K562 (cell line): Measurements from ENCODE around the gene CXCR5. TPM values are rescaled to one million over a fixed set of nuclear protein-coding genes. Genes with fewer than 3 reads are reported as not detected.

ENCODE experiments used
- BCL6 ChIP-seq: fragments of 250-450 bp; sonication (Bioruptor Pico); IDR thresholded peaks from 2 replicates; pipeline ENCODE4 v1.4.0; 2020
- HDAC1 ChIP-seq, 2 experiments: fragments of 450-650 bp; IDR thresholded peaks; 2 replicates each; pipeline ENCODE4 v1.6.1; 2016 to 2017; ENCODE audit warnings: inconsistent platforms in 1 of 2, mild to moderate bottlenecking in 1 of 2, moderate library complexity in 1 of 2
- MYC ChIP-seq, 2 experiments: fragments of 250-450 bp in 1 of 2; sonication (Bioruptor Pico) in 1 of 2; IDR thresholded peaks; 2 replicates each; pipeline versions ENCODE4 v1.5.1 to v1.6.1; 2012 to 2021; ENCODE audit warnings: low read depth in 2 of 2, borderline replicate concordance in 1 of 2, improper control_type of control experiment in 1 of 2, low read length in 1 of 2, mild to moderate bottlenecking in 1 of 2, moderate library complexity in 1 of 2
- NCOA6 ChIP-seq: fragments of 450-650 bp; IDR thresholded peaks from 2 replicates; pipeline ENCODE4 v1.6.1; 2017; ENCODE audit warnings: mild to moderate bottlenecking
- NR2C2 ChIP-seq, 2 experiments: fragments of 200-800 bp in 1 of 2; sonication (Bioruptor generic) in 1 of 2; sonication (generic) in 1 of 2; formaldehyde crosslinking in 1 of 2; IDR thresholded peaks; 2 replicates each; pipeline versions ENCODE4 v1.6.1 to v1.8.0; 2016 to 2022; ENCODE audit warnings: mild to moderate bottlenecking in 1 of 2, missing compliant biosample characterization in 1 of 2, missing genetic modification characterization in 1 of 2, missing genetic modification reagents in 1 of 2
- POLR2A ChIP-seq: fragments of 450-650 bp; conservative IDR thresholded peaks from 2 replicates; pipeline ENCODE4 v1.6.1; 2016
- PTBP1 ChIP-seq: fragments of 200-400 bp; formaldehyde crosslinking; IDR thresholded peaks from 2 replicates; pipeline ENCODE4 v1.6.1; 2017; ENCODE audit warnings: low read depth, low read length
- RCOR1 ChIP-seq, 2 experiments: IDR thresholded peaks; 2 replicates each; pipeline ENCODE4 v1.6.1; 2012; ENCODE audit warnings: low read depth in 2 of 2, low read length in 2 of 2, borderline replicate concordance in 1 of 2, improper control_type of control experiment in 1 of 2
- RFX1 ChIP-seq: fragments of 450-650 bp; IDR thresholded peaks from 2 replicates; pipeline ENCODE4 v1.6.1; 2016; ENCODE audit warnings: mild to moderate bottlenecking, moderate library complexity
- SMARCA4 ChIP-seq: fragments of 450-650 bp; IDR thresholded peaks from 2 replicates; pipeline ENCODE4 v1.6.1; 2016
- SNAPC5 ChIP-seq: fragments of 250-450 bp; sonication (Bioruptor Pico); IDR thresholded peaks from 2 replicates; pipeline ENCODE4 v1.8.0; 2021; ENCODE audit warnings: moderate library complexity, mild to moderate bottlenecking, inconsistent platforms
- UBTF ChIP-seq, 2 experiments: IDR thresholded peaks; 2 replicates each; pipeline ENCODE4 v1.6.1; 2012; ENCODE audit warnings: improper control_type of control experiment in 2 of 2, low read depth in 2 of 2, low read length in 2 of 2, borderline replicate concordance in 1 of 2
- YBX1 ChIP-seq: fragments of 450-650 bp; IDR thresholded peaks from 2 replicates; pipeline ENCODE4 v1.7.1; 2016; ENCODE audit warnings: mild to moderate bottlenecking
- ZC3H11A ChIP-seq: IDR thresholded peaks from 2 replicates; pipeline ENCODE4 v1.6.1; 2012; ENCODE audit warnings: low read depth, low read length, improper control_type of control experiment
- ZFX ChIP-seq: sonication (generic); formaldehyde crosslinking; IDR thresholded peaks from 2 replicates; pipeline ENCODE4 v1.8.0; 2022; ENCODE audit warnings: mild to moderate bottlenecking, missing genetic modification reagents, moderate library complexity
- ZNF518B ChIP-seq: fragments of 250-450 bp; sonication (Bioruptor Pico); IDR thresholded peaks from 2 replicates; pipeline ENCODE4 v1.5.0; 2021; ENCODE audit warnings: mild to moderate bottlenecking, moderate library complexity
- polyA plus RNA-seq, 8 experiments: library from polyadenylated mRNA; depleted of rRNA in 4 of 8; stranded (reverse) in 5 of 8; unstranded in 3 of 8; fragments of >200 nt; fragmentation: Nextera tagmentation in 2 of 8; fragmentation: Illumina TruSeq in 1 of 8; extraction: Ambion mirVana in 2 of 8; extraction: Trizol in 1 of 8; gene quantifications; 2 replicates each; pipeline versions ENCODE4 v1.2.1 to v1.2.3, GENCODE V29; 2011 to 2014; ENCODE audit warnings: inconsistent platforms in 1 of 8, missing spikeins in 1 of 8
- total RNA-seq, 7 experiments: library from RNA; depleted of rRNA in 6 of 7; stranded (reverse); fragments of >200 nt in 6 of 7; fragmentation: Illumina TruSeq in 2 of 7; extraction: Trizol in 2 of 7; gene quantifications; 2 replicates each; pipeline versions ENCODE4 v1.2.1 to v1.2.3, GENCODE V29; 2011 to 2021; ENCODE audit warnings: low replicate concordance in 1 of 7
- TF ChIP-seq, protein P1 (sequence below), 2 experiments: fragments of 450-650 bp; IDR thresholded peaks; 2 replicates each; pipeline ENCODE4 v1.6.1; 2016
- TF ChIP-seq, protein P2 (sequence below): fragments of 450-650 bp; IDR thresholded peaks from one replicate; pipeline ENCODE4 v1.6.1; 2018; ENCODE audit warnings: mild to moderate bottlenecking, moderate library complexity; ENCODE audit not compliant: partially characterized antibody

CXCR5 gene
- total and polyA plus RNA-seq, 9 of the 15 experiments (the other 6 are each of a cell fraction or from before 2014, with no cell fraction given) = 0.03 to 0.06 TPM; not detected in 7

DNA sequence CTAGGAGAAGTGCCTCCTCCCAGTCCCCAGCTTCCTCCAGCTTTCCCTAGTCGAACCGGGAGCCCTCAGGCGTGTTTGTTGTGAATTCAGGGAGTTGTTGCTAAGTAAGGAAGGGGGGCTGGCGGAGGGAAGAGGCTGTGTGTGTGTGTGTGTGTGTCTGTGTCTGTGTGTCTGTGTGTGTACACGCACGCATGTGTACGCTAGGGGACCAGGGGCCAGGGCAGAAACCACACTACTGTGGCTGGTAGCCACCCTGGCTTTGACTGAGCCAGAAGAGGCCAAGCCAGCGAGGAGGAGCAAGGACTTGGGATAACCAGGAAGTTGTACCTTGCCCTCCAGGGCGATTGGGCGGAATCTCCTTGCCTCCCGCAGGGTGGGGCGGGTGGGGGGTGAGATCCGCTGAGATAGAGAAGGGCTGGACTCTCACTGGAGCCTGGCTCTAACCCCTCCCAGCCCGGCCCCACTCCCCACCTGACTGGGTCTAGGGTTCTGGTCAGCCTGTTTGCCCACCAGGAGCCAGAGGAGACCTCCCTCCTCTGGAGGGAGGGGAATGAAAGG is 34.5 kb downstream of the CXCR5 start (continued):
- no peak for TF ChIP-seq UBTF (IDR thresholded peaks at IDR 0.05; ENCODE audit: borderline replicate concordance in 1 of 2, low read depth in 2 of 2, low read length in 2 of 2)
- TF ChIP-seq, protein P1, sequence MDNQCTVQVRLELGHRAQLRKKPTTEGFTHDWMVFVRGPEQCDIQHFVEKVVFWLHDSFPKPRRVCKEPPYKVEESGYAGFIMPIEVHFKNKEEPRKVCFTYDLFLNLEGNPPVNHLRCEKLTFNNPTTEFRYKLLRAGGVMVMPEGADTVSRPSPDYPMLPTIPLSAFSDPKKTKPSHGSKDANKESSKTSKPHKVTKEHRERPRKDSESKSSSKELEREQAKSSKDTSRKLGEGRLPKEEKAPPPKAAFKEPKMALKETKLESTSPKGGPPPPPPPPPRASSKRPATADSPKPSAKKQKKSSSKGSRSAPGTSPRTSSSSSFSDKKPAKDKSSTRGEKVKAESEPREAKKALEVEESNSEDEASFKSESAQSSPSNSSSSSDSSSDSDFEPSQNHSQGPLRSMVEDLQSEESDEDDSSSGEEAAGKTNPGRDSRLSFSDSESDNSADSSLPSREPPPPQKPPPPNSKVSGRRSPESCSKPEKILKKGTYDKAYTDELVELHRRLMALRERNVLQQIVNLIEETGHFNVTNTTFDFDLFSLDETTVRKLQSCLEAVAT (IDR thresholded peaks at IDR 0.05) = no peak
- TF ChIP-seq ZFX = no peak
- 0 out of 2 replicates have a peak, but pooled peaks have one; percentile 12 for TF ChIP-seq MYC (IDR thresholded peaks at IDR 0.05; ENCODE audit: low read depth, low read length)
- TF ChIP-seq MYC (CRISPR knock-in tag; IDR thresholded peaks at IDR 0.05; ENCODE audit: borderline replicate concordance, low read depth) = no peak
- peak; percentile 62 for TF ChIP-seq POLR2A
- no peak for TF ChIP-seq YBX1
- TF ChIP-seq NR2C2 (CRISPR knock-in tag; IDR thresholded peaks at IDR 0.05) = no peak
- peak; percentile 85 for TF ChIP-seq NR2C2 (tag; IDR thresholded peaks at IDR 0.05)
- TF ChIP-seq ZNF518B (CRISPR knock-in tag) = no peak
- no peak for TF ChIP-seq ZC3H11A
- TF ChIP-seq, protein P2, sequence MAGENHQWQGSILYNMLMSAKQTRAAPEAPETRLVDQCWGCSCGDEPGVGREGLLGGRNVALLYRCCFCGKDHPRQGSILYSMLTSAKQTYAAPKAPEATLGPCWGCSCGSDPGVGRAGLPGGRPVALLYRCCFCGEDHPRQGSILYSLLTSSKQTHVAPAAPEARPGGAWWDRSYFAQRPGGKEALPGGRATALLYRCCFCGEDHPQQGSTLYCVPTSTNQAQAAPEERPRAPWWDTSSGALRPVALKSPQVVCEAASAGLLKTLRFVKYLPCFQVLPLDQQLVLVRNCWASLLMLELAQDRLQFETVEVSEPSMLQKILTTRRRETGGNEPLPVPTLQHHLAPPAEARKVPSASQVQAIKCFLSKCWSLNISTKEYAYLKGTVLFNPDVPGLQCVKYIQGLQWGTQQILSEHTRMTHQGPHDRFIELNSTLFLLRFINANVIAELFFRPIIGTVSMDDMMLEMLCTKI = no peak
- no peak for TF ChIP-seq BCL6 (CRISPR knock-in tag)
- TF ChIP-seq NCOA6 = no peak
- no peak for TF ChIP-seq HDAC1 (IDR thresholded peaks at IDR 0.05)
- TF ChIP-seq SMARCA4 = no peak
- no peak for TF ChIP-seq RFX1
- peak in 1 of 2 experiments; percentile 47; a peak in 1 of 4 replicates for TF ChIP-seq RCOR1 (IDR thresholded peaks at IDR 0.05; ENCODE audit: borderline replicate concordance in 1 of 2, low read depth in 2 of 2, low read length in 2 of 2)
- TF ChIP-seq SNAPC5 (CRISPR knock-in tag) = no peak
- TF ChIP-seq PTBP1 = no peak
